RWPE2 (cell line): ENCODE measurements around the gene RPUSD4.
A peak's percentile ranks its signal among the peaks of the same experiment; 100 is the strongest.

Experiments
- ATAC-seq: fragments of 200-7000 bp; cut with Tn5 transposase; 3 replicates; pipeline ENCODE4 v1.9.1; 2021; ENCODE audit warnings: low read depth
- DNase-seq: peaks from one replicate; pipeline ENCODE4 v3.0.0-alpha.2; 2020; ENCODE audit warnings: low spot score
- H3K27ac ChIP-seq: fragments of 450-650 bp; 2 replicates; pipeline ENCODE4 v1.5.1; 2017; ENCODE audit warnings: mild to moderate bottlenecking; ENCODE audit not compliant: poor library complexity, severe bottlenecking
- H3K27me3 ChIP-seq: fragments of 250-450 bp; sonication (Bioruptor Pico); 2 replicates; pipeline ENCODE4 v1.5.1; 2021; ENCODE audit warnings: mild to moderate bottlenecking, moderate library complexity; ENCODE audit not compliant: insufficient read depth, poor library complexity, severe bottlenecking
- H3K36me3 ChIP-seq: fragments of 250-450 bp; sonication (Bioruptor Pico); 2 replicates; pipeline ENCODE4 v1.5.1; 2020; ENCODE audit warnings: low read depth, mild to moderate bottlenecking, moderate library complexity
- H3K4me1 ChIP-seq: fragments of 250-450 bp; sonication (Bioruptor Pico); 2 replicates; pipeline ENCODE4 v1.5.1; 2021; ENCODE audit warnings: mild to moderate bottlenecking, moderate library complexity; ENCODE audit not compliant: insufficient read depth, poor library complexity, severe bottlenecking
- H3K4me3 ChIP-seq: fragments of 250-450 bp; sonication (Bioruptor Pico); 2 replicates; pipeline ENCODE4 v1.5.1; 2021; ENCODE audit warnings: mild to moderate bottlenecking, moderate library complexity; ENCODE audit not compliant: severe bottlenecking
- H3K9me3 ChIP-seq: fragments of 250-450 bp; sonication (Bioruptor Pico); 2 replicates; pipeline ENCODE4 v1.5.1; 2021; ENCODE audit warnings: mild to moderate bottlenecking, moderate library complexity; ENCODE audit not compliant: severe bottlenecking
- CTCF ChIP-seq: fragments of 450-650 bp; IDR thresholded peaks from one replicate; pipeline ENCODE4 v1.5.1; 2017; ENCODE audit warnings: mild to moderate bottlenecking, moderate library complexity; ENCODE audit not compliant: poor library complexity, severe bottlenecking

The RPUSD4 gene

GRCh38 chr11:126214441-126214840, 3.0 kb upstream of the RPUSD4 start:
- no peak overlapping the region for H3K4me3 ChIP-seq
- TF ChIP-seq CTCF = no peak
- DNase-seq = no peak

GRCh38 chr11:126212089-126212660, 725 bp upstream of the RPUSD4 start:
- Histone ChIP-seq H3K4me1 (peaks cover 9% of the 10 kb centered on the region), H3K27ac (no peak overlapping the region), H3K9me3 (no peaks in the 10 kb centered on the region), H3K36me3 (peaks cover 34% of the 10 kb centered on the region), H3K4me3 (peak overlapping the region; percentile 66), H3K27me3 (no peaks in the 10 kb centered on the region)
- no peak for TF ChIP-seq CTCF
- no peak for DNase-seq
- no peak; the same call in 2 of the 3 replicates for ATAC-seq

More at GRCh38 chr11:126214441-126214840, 3.0 kb upstream of the RPUSD4 start:
- Histone ChIP-seq H3K27ac (no peak overlapping the region), H3K9me3 (no peaks in the 10 kb centered on the region), H3K4me1 (peaks cover 9% of the 10 kb centered on the region), H3K27me3 (no peaks in the 10 kb centered on the region), H3K36me3 (peaks cover 11% of the 10 kb centered on the region)
- no peak for ATAC-seq

GRCh38 chr11:126210871-126211235, 597 bp downstream of the RPUSD4 start:
- H3K27ac ChIP-seq = peak overlapping the region; percentile 20
- no peak for TF ChIP-seq CTCF
- H3K4me1 ChIP-seq = peaks cover 9% of the 10 kb centered on the region
- ATAC-seq = peak; percentile 4; the same call in 2 of the 3 replicates
- H3K9me3 ChIP-seq = no peaks in the 10 kb centered on the region
- H3K4me3 ChIP-seq = peak overlapping the region; percentile 66
- H3K36me3 ChIP-seq = peaks cover 47% of the 10 kb centered on the region
- no peak for DNase-seq
- no peaks in the 10 kb centered on the region for H3K27me3 ChIP-seq

- no peaks in the 10 kb centered on the region for H3K9me3 ChIP-seq
- DNase-seq (no peak), ATAC-seq (no peak)
- peaks cover 77% of the 10 kb centered on the region for H3K36me3 ChIP-seq
- H3K27ac ChIP-seq = no peak overlapping the region
- H3K27me3 ChIP-seq = no peaks in the 10 kb centered on the region
- H3K4me3 ChIP-seq = no peak overlapping the region
- no peak for TF ChIP-seq CTCF
- peaks cover 6% of the 10 kb centered on the region for H3K4me1 ChIP-seq
Observed at GRCh38 chr11:126207896-126208295, 3.6 kb downstream of the RPUSD4 start.

- H3K9me3 ChIP-seq = no peaks in the 10 kb centered on the region
- peaks cover 100% of the 10 kb centered on the region for H3K36me3 ChIP-seq
- no peak overlapping the region for H3K4me3 ChIP-seq
- H3K27me3 ChIP-seq = no peaks in the 10 kb centered on the region
- H3K4me1 ChIP-seq = peaks cover 3% of the 10 kb centered on the region
- DNase-seq = no peak
- no peak for ATAC-seq
- no peak for TF ChIP-seq CTCF
- H3K27ac ChIP-seq = no peak overlapping the region
Observed at GRCh38 chr11:126205359-126205758, 6.1 kb downstream of the RPUSD4 start.
